Measurements from ENCODE around the gene APOL1. TPM values are rescaled to one million over a fixed set of nuclear protein-coding genes. Genes with fewer than 3 reads are reported as not detected.

APOL1 gene
- total RNA-seq, 1 donor from 2014 or later: 15.2 TPM

- Histone ChIP-seq H3K27me3 (ENCODE audit: low read depth) (no peaks in the 10 kb centered on the region), H3K4me1 (peaks cover 1% of the 10 kb centered on the region), H3K4me3 (no peak overlapping the region), H3K36me3 (peaks cover 90% of the 10 kb centered on the region), H3K27ac (replicated peaks) (peak overlapping the region; percentile 1), H3K9me3 (replicated peaks) (no peaks in the 10 kb centered on the region)
- TF ChIP-seq CTCF (IDR thresholded peaks at IDR 0.05; ENCODE audit: borderline replicate concordance): no peak
- peak; percentile 15 for DNase-seq
- intact Hi-C loops (cut with micrococcal nuclease): no loop called here
These were observed 39.2 kb downstream of the APOL1 start for GRCh38 chr22:36291831-36292740.

- DNase-seq: peak; percentile 8
- no peak for TF ChIP-seq CTCF (IDR thresholded peaks at IDR 0.05; ENCODE audit: borderline replicate concordance)
- Histone ChIP-seq H3K36me3 (peaks cover 90% of the 10 kb centered on the region), H3K27ac (replicated peaks) (peak overlapping the region; percentile 1), H3K27me3 (ENCODE audit: low read depth) (no peaks in the 10 kb centered on the region), H3K4me1 (no peaks in the 10 kb centered on the region), H3K4me3 (no peak overlapping the region), H3K9me3 (replicated peaks) (no peaks in the 10 kb centered on the region)
- intact Hi-C loops (cut with micrococcal nuclease): no loop called here
These were observed 40.0 kb downstream of the APOL1 start for GRCh38 chr22:36292823-36293530.

GRCh38 chr22:36293606-36294292, 40.8 kb downstream of the APOL1 start:
- Histone ChIP-seq H3K4me1 (no peaks in the 10 kb centered on the region), H3K27me3 (ENCODE audit: low read depth) (no peaks in the 10 kb centered on the region), H3K9me3 (replicated peaks) (no peaks in the 10 kb centered on the region), H3K4me3 (no peak overlapping the region), H3K27ac (replicated peaks) (no peak overlapping the region), H3K36me3 (peaks cover 90% of the 10 kb centered on the region)
- intact Hi-C loops (cut with micrococcal nuclease): no loop called here
- no peak for TF ChIP-seq CTCF (IDR thresholded peaks at IDR 0.05; ENCODE audit: borderline replicate concordance)
- DNase-seq: peak; percentile 13

GRCh38 chr22:36294293-36294620, 41.3 kb downstream of the APOL1 start:
- Histone ChIP-seq H3K36me3 (peaks cover 90% of the 10 kb centered on the region), H3K27me3 (ENCODE audit: low read depth) (no peaks in the 10 kb centered on the region), H3K4me3 (no peak overlapping the region), H3K27ac (replicated peaks) (no peak overlapping the region), H3K4me1 (no peaks in the 10 kb centered on the region), H3K9me3 (replicated peaks) (no peaks in the 10 kb centered on the region)
- TF ChIP-seq CTCF (IDR thresholded peaks at IDR 0.05; ENCODE audit: borderline replicate concordance): no peak
- DNase-seq: no peak
- intact Hi-C loops (cut with micrococcal nuclease): no loop called here

GRCh38 chr22:36294801-36295200, 41.9 kb downstream of the APOL1 start:
- peak; percentile 8 for DNase-seq
- H3K27ac ChIP-seq (replicated peaks): no peak overlapping the region

More at GRCh38 chr22:36294801-36295200, 41.9 kb downstream of the APOL1 start:
- Histone ChIP-seq H3K27me3 (ENCODE audit: low read depth) (no peaks in the 10 kb centered on the region), H3K36me3 (peaks cover 90% of the 10 kb centered on the region), H3K4me1 (peaks cover 2% of the 10 kb centered on the region), H3K4me3 (no peak overlapping the region), H3K9me3 (replicated peaks) (no peaks in the 10 kb centered on the region)
- TF ChIP-seq CTCF (IDR thresholded peaks at IDR 0.05; ENCODE audit: borderline replicate concordance): no peak
- intact Hi-C loops (cut with micrococcal nuclease): no loop called here
